Neural cell (in vitro differentiated cells): Measurements from ENCODE around the gene JCHAIN. TPM values are rescaled to one million over a fixed set of nuclear protein-coding genes. Genes with fewer than 3 reads are reported as not detected.

Experiments used
- H2AFZ ChIP-seq: fragments of 200-600, 300-800 bp; sonication (generic), shearing (Covaris generic); 2 replicates; pipeline ENCODE4 v1.6.0; 2014; ENCODE audit warnings: low read depth, mild to moderate bottlenecking, antibody characterized with exemption, low read length, moderate library complexity
- H3F3A ChIP-seq: fragments of 200-600 bp; shearing (Covaris generic); 2 replicates; pipeline ENCODE4 v1.6.1; 2016; ENCODE audit warnings: mild to moderate bottlenecking, moderate library complexity, mixed read lengths, antibody characterized with exemption, low read length; ENCODE audit not compliant: insufficient read depth, poor library complexity, severe bottlenecking
- H3K27ac ChIP-seq: fragments of 200-600, 300-800 bp; sonication (generic), shearing (Covaris generic); 2 replicates; pipeline ENCODE4 v1.5.1; 2014; ENCODE audit warnings: mild to moderate bottlenecking, low read length, moderate library complexity
- H3K27me3 ChIP-seq: fragments of 300-800, 200-600 bp; sonication (generic), shearing (Covaris generic); 2 replicates; pipeline ENCODE4 v1.6.0; 2014; ENCODE audit warnings: mild to moderate bottlenecking, low read depth, low read length, moderate library complexity; ENCODE audit not compliant: insufficient read depth
- H3K36me3 ChIP-seq: fragments of 300-800, 200-600 bp; sonication (generic), shearing (Covaris generic); 2 replicates; pipeline ENCODE4 v1.5.1; 2014; ENCODE audit warnings: mild to moderate bottlenecking, antibody characterized with exemption, low read length, moderate library complexity; ENCODE audit not compliant: insufficient read depth
- H3K4me2 ChIP-seq: fragments of 300-800, 200-600 bp; sonication (generic), shearing (Covaris generic); 2 replicates; pipeline ENCODE4 v1.6.0; 2014; ENCODE audit warnings: mild to moderate bottlenecking, low read length
- H3K4me3 ChIP-seq: fragments of 300-800, 200-600 bp; sonication (generic), shearing (Covaris generic); 2 replicates; pipeline ENCODE4 v1.5.1; 2014; ENCODE audit warnings: mild to moderate bottlenecking, low read length, moderate library complexity
- H3K79me2 ChIP-seq: fragments of 200-600 bp; shearing (Covaris generic); replicated peaks from 2 replicates; pipeline ENCODE4 v1.6.0; 2014; ENCODE audit warnings: mild to moderate bottlenecking, low read length, moderate library complexity; ENCODE audit not compliant: insufficient read depth
- H3K9ac ChIP-seq: fragments of 300-800, 200-600 bp; sonication (generic), shearing (Covaris generic); 2 replicates; pipeline ENCODE4 v1.6.1; 2016; ENCODE audit warnings: mild to moderate bottlenecking, low read length, mixed read lengths
- H3K9me2 ChIP-seq: fragments of 200-600 bp; shearing (Covaris generic); 2 replicates; pipeline ENCODE4 v1.6.1; 2016; ENCODE audit warnings: mild to moderate bottlenecking, low read length, mixed read lengths; ENCODE audit not compliant: insufficient read depth
- H3K9me3 ChIP-seq: fragments of 200-600, 300-800 bp; sonication (generic), shearing (Covaris generic); 2 replicates; pipeline ENCODE4 v1.6.1; 2016; ENCODE audit warnings: mild to moderate bottlenecking, mixed run types, low read length, moderate library complexity, mixed read lengths
- H4K20me1 ChIP-seq: fragments of 200-600 bp; shearing (Covaris generic); 2 replicates; pipeline ENCODE4 v1.6.1; 2016; ENCODE audit warnings: mild to moderate bottlenecking, mixed run types; ENCODE audit not compliant: insufficient read depth
- EP300 ChIP-seq: fragments of 450-650 bp; conservative IDR thresholded peaks from 2 replicates; pipeline ENCODE4 v1.6.1; 2014; ENCODE audit warnings: antibody characterized with exemption, mild to moderate bottlenecking, moderate library complexity; ENCODE audit not compliant: poor library complexity, severe bottlenecking
- EZH2 ChIP-seq: fragments of 200-600, 300-800 bp; shearing (Covaris generic), sonication (generic); IDR thresholded peaks from 2 replicates; pipeline ENCODE4 v1.6.1; 2014; ENCODE audit warnings: antibody characterized with exemption, low read length, borderline replicate concordance, mild to moderate bottlenecking; ENCODE audit not compliant: insufficient read depth, poor library complexity, severe bottlenecking
- MXI1 ChIP-seq: fragments of 450-650 bp; conservative IDR thresholded peaks from 2 replicates; pipeline ENCODE4 v1.6.1; 2014; ENCODE audit warnings: antibody characterized with exemption, mild to moderate bottlenecking; ENCODE audit not compliant: poor library complexity, severe bottlenecking
- POLR2AphosphoS5 ChIP-seq: IDR thresholded peaks from 2 replicates; pipeline ENCODE4 v1.6.1; 2012
- RAD21 ChIP-seq: fragments of 450-650 bp; conservative IDR thresholded peaks from 2 replicates; pipeline ENCODE4 v1.6.1; 2014; ENCODE audit warnings: antibody characterized with exemption, mild to moderate bottlenecking, moderate library complexity
- REST ChIP-seq: IDR thresholded peaks from 2 replicates; pipeline ENCODE4 v1.6.1; 2012; ENCODE audit warnings: borderline replicate concordance
- SMC3 ChIP-seq: fragments of 450-650 bp; conservative IDR thresholded peaks from 2 replicates; pipeline ENCODE4 v1.6.1; 2014; ENCODE audit warnings: antibody characterized with exemption, mild to moderate bottlenecking, moderate library complexity; ENCODE audit not compliant: poor library complexity
- TAF1 ChIP-seq: IDR thresholded peaks from 2 replicates; pipeline ENCODE4 v1.6.1; 2012; ENCODE audit warnings: low read depth
- polyA plus RNA-seq: library from polyadenylated mRNA; depleted of rRNA; stranded (reverse); fragments of >200 nt; gene quantifications from 2 replicates; pipeline ENCODE4 v1.2.3, GENCODE V29; 2014
- TF ChIP-seq, protein P1 (sequence below): fragments of 450-650 bp; IDR thresholded peaks from 2 replicates; pipeline ENCODE4 v1.5.1; 2014; ENCODE audit warnings: antibody characterized with exemption, mild to moderate bottlenecking, moderate library complexity; ENCODE audit not compliant: poor library complexity, severe bottlenecking

The JCHAIN gene
- polyA plus RNA-seq, 1 donor from 2014 or later = not detected

- TF ChIP-seq REST = no peak
- no peak for TF ChIP-seq SMC3
- TF ChIP-seq MXI1 = no peak
- no peak for TF ChIP-seq EP300
- no peak for TF ChIP-seq TAF1
- TF ChIP-seq POLR2AphosphoS5 = no peak
- TF ChIP-seq RAD21 = no peak
- TF ChIP-seq EZH2 = no peak
- TF ChIP-seq, protein P1, sequence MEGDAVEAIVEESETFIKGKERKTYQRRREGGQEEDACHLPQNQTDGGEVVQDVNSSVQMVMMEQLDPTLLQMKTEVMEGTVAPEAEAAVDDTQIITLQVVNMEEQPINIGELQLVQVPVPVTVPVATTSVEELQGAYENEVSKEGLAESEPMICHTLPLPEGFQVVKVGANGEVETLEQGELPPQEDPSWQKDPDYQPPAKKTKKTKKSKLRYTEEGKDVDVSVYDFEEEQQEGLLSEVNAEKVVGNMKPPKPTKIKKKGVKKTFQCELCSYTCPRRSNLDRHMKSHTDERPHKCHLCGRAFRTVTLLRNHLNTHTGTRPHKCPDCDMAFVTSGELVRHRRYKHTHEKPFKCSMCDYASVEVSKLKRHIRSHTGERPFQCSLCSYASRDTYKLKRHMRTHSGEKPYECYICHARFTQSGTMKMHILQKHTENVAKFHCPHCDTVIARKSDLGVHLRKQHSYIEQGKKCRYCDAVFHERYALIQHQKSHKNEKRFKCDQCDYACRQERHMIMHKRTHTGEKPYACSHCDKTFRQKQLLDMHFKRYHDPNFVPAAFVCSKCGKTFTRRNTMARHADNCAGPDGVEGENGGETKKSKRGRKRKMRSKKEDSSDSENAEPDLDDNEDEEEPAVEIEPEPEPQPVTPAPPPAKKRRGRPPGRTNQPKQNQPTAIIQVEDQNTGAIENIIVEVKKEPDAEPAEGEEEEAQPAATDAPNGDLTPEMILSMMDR = no peak
- H3K4me2 ChIP-seq = no peak overlapping the region
Measured at GRCh38 chr4:70623323-70623722, 43.0 kb downstream of the JCHAIN start.

DNA sequence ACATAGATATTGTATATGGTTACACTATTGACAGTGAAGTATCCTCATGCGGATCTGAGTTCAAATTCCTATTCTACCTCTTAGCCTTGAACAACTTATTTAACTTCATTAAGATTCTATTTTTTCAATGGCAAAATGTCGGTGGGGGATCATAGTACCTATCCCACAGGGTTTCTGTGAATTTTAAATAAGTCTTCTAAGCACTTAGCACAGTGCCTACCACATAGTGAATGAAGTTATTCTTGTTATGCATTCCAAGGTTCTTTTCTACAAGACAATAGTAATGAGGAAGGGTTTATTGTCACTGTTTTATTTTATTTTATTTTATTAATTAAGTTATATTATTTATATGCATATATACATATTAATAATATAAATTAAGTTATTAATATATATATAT is 46.5 kb downstream of the JCHAIN start:
- H3K4me3 ChIP-seq = no peak overlapping the region
- TF ChIP-seq MXI1 (no peak), REST (no peak), POLR2AphosphoS5 (no peak), RAD21 (no peak), TAF1 (no peak), EZH2 (no peak), EP300 (no peak), SMC3 (no peak)
- TF ChIP-seq, protein P1 = no peak
- no peaks in the 10 kb centered on the region for H3F3A ChIP-seq
- no peaks in the 10 kb centered on the region for H3K36me3 ChIP-seq
- no peaks in the 10 kb centered on the region for H3K9me3 ChIP-seq
- H3K4me2 ChIP-seq = no peak overlapping the region
- H3K9ac ChIP-seq = no peak overlapping the region
- H3K9me2 ChIP-seq = no peaks in the 10 kb centered on the region
- no peak overlapping the region for H3K27ac ChIP-seq
- no peaks in the 10 kb centered on the region for H4K20me1 ChIP-seq
- H3K27me3 ChIP-seq = no peaks in the 10 kb centered on the region
- no peak overlapping the region for H2AFZ ChIP-seq
- H3K79me2 ChIP-seq = no peaks in the 10 kb centered on the region

More at GRCh38 chr4:70623323-70623722, 43.0 kb downstream of the JCHAIN start:
- H3K9me2 ChIP-seq = no peaks in the 10 kb centered on the region
- H3F3A ChIP-seq = no peaks in the 10 kb centered on the region
- no peaks in the 10 kb centered on the region for H4K20me1 ChIP-seq
- H3K4me3 ChIP-seq = no peak overlapping the region
- H3K36me3 ChIP-seq = no peaks in the 10 kb centered on the region
- H3K27ac ChIP-seq = no peak overlapping the region
- H3K27me3 ChIP-seq = no peaks in the 10 kb centered on the region
- H3K79me2 ChIP-seq = no peaks in the 10 kb centered on the region
- no peak overlapping the region for H2AFZ ChIP-seq
- H3K9me3 ChIP-seq = no peaks in the 10 kb centered on the region
- H3K9ac ChIP-seq = no peak overlapping the region
